GM23248 (cell line): ENCODE measurements around the gene NECAP2.

Experiments used
- EZH2 ChIP-seq: fragments of 200-600 bp; sonication (generic); IDR thresholded peaks from 2 replicates; pipeline ENCODE4 v1.6.1; 2018; ENCODE audit warnings: antibody characterized with exemption, mild to moderate bottlenecking; ENCODE audit not compliant: insufficient read depth, poor library complexity, severe bottlenecking
- EZH2phosphoT487 ChIP-seq: fragments of 200-600 bp; sonication (generic); IDR thresholded peaks from 2 replicates; pipeline ENCODE4 v1.6.1; 2018; ENCODE audit warnings: antibody characterized with exemption, moderate library complexity, mild to moderate bottlenecking, low read depth; ENCODE audit not compliant: insufficient read depth

GRCh38 chr1:16449666-16450065 is 9.1 kb downstream of the NECAP2 start:
- TF ChIP-seq EZH2phosphoT487 (no peak), EZH2 (no peak)
